ENCODE measurements around the gene COPS3. TPM values are rescaled to one million over a fixed set of nuclear protein-coding genes. Genes with fewer than 3 reads are reported as not detected.

Gene COPS3
- total and polyA plus RNA-seq, 4 donors = 24.6 to 77.3 (median 30.2) TPM

- WGBS = 89% methylated on average over 10 of the region's 10 CpGs
- H3K9me3 ChIP-seq (ENCODE audit: control insufficient read depth in 4 of 4, low read length in 3 of 4) = no peaks in the 10 kb centered on the region
- H3K4me1 ChIP-seq (ENCODE audit: control insufficient read depth in 4 of 4, insufficient read depth in 4 of 4, low read length in 3 of 4) = peaks cover 0 to 3% (median under 1%) of the 10 kb centered on the region in 4 donors
- no peak overlapping the region for H3K9ac ChIP-seq (ENCODE audit: low read depth in 1 of 2, low read length in 2 of 2)
- no peaks in the 10 kb centered on the region for H3K27me3 ChIP-seq (ENCODE audit: control insufficient read depth in 4 of 4, insufficient read depth in 4 of 4, low read length in 3 of 4)
- no peak overlapping the region for H3K4me3 ChIP-seq (ENCODE audit: low read depth in 1 of 3, low read length in 3 of 3)
- no peak overlapping the region for H3K27ac ChIP-seq (ENCODE audit: low read depth in 1 of 2, low read length in 2 of 2)
- peaks cover 2 to 11% (median 3%) of the 10 kb centered on the region in 4 donors for H3K36me3 ChIP-seq (ENCODE audit: control insufficient read depth in 4 of 4, insufficient read depth in 3 of 4, low read depth in 1 of 4, low read length in 3 of 4)
- no peak for TF ChIP-seq TAF1 (conservative IDR thresholded peaks at IDR 0.05)
- TF ChIP-seq, protein P1, sequence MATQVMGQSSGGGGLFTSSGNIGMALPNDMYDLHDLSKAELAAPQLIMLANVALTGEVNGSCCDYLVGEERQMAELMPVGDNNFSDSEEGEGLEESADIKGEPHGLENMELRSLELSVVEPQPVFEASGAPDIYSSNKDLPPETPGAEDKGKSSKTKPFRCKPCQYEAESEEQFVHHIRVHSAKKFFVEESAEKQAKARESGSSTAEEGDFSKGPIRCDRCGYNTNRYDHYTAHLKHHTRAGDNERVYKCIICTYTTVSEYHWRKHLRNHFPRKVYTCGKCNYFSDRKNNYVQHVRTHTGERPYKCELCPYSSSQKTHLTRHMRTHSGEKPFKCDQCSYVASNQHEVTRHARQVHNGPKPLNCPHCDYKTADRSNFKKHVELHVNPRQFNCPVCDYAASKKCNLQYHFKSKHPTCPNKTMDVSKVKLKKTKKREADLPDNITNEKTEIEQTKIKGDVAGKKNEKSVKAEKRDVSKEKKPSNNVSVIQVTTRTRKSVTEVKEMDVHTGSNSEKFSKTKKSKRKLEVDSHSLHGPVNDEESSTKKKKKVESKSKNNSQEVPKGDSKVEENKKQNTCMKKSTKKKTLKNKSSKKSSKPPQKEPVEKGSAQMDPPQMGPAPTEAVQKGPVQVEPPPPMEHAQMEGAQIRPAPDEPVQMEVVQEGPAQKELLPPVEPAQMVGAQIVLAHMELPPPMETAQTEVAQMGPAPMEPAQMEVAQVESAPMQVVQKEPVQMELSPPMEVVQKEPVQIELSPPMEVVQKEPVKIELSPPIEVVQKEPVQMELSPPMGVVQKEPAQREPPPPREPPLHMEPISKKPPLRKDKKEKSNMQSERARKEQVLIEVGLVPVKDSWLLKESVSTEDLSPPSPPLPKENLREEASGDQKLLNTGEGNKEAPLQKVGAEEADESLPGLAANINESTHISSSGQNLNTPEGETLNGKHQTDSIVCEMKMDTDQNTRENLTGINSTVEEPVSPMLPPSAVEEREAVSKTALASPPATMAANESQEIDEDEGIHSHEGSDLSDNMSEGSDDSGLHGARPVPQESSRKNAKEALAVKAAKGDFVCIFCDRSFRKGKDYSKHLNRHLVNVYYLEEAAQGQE (IDR thresholded peaks at IDR 0.05) = no peak
- TF ChIP-seq RAD21 (IDR thresholded peaks at IDR 0.05) = no peak
- TF ChIP-seq NR2F2 (IDR thresholded peaks at IDR 0.05) = no peak
- no peak for TF ChIP-seq RXRA (IDR thresholded peaks at IDR 0.05)
- no peak for TF ChIP-seq MAX (IDR thresholded peaks at IDR 0.05)
- DNase-seq (ENCODE audit: low spot score) = no peak
These were observed 39.4 kb downstream of the COPS3 start for GRCh38 chr17:17241656-17242055.

DNA sequence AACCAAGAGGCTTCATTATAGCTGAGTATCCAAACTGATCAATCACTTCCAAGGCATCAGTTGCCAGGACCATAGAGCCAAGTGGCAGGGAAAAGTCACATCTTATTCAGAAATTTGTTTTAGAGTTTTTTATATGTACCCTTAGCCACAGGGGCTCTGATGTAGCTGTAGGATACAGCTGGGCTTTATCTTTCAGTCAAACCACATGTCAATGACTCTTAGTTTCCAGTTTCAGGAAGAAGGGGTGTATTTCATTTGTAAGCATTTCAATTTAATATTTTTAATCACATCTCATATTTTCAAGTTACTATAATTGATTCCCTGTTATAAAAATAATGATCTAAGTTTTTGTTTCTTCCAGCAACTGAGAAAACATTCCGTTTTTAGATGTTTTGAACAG lies 41.2 kb downstream of the COPS3 start:
- Histone ChIP-seq H3K9me3 (ENCODE audit: control insufficient read depth in 4 of 4, low read length in 3 of 4) (no peaks in the 10 kb centered on the region), H3K4me1 (ENCODE audit: control insufficient read depth in 4 of 4, insufficient read depth in 4 of 4, low read length in 3 of 4) (peaks cover 0 to 20% (median 15%) of the 10 kb centered on the region in 4 donors), H3K27ac (ENCODE audit: low read depth in 1 of 2, low read length in 2 of 2) (no peak overlapping the region), H3K4me3 (ENCODE audit: low read depth in 1 of 3, low read length in 3 of 3) (no peak overlapping the region), H3K36me3 (ENCODE audit: control insufficient read depth in 4 of 4, insufficient read depth in 3 of 4, low read depth in 1 of 4, low read length in 3 of 4) (no peaks in the 10 kb centered on the region), H3K9ac (ENCODE audit: low read depth in 1 of 2, low read length in 2 of 2) (no peak overlapping the region), H3K27me3 (ENCODE audit: control insufficient read depth in 4 of 4, insufficient read depth in 4 of 4, low read length in 3 of 4) (no peaks in the 10 kb centered on the region)
- DNase-seq (ENCODE audit: low spot score) = no peak
- TF ChIP-seq, protein P1 (IDR thresholded peaks at IDR 0.05) = no peak
- TF ChIP-seq SP1 (IDR thresholded peaks at IDR 0.05) (no peak), ZBTB33 (IDR thresholded peaks at IDR 0.05) (no peak)
- WGBS = 76% methylated on average over 1 of the region's 1 CpG

All from liver (tissue), 9 donors.